ENCODE measurements around the gene DYNLL2.
A peak's percentile ranks its signal among the peaks of the same experiment; 100 is the strongest.

- peak; percentile 40 for TF ChIP-seq CTCF (conservative IDR thresholded peaks at IDR 0.05; ENCODE audit: low read depth, low read length)
- no peak for TF ChIP-seq EZH2 (IDR thresholded peaks at IDR 0.05; ENCODE audit: borderline replicate concordance, low read depth, low read length, poor library complexity, severe bottlenecking)
These were observed 1.2 kb downstream of the DYNLL2 start for GRCh38 chr17:58084317-58084981.
